Stimulated activated CD8-positive, alpha-beta memory T cell treated with anti-CD3 and anti-CD28 coated beads, Interleukin-2, amount 100 ng/mL, for 48 hours (primary cell): ENCODE measurements around the gene PACRG.

Experiments
- DNase-seq, 2 donors: peaks; one replicate each; pipeline ENCODE4 v3.0.0-alpha.2; 2020; ENCODE audit warnings: low read depth in 2 of 2

PACRG gene

DNA sequence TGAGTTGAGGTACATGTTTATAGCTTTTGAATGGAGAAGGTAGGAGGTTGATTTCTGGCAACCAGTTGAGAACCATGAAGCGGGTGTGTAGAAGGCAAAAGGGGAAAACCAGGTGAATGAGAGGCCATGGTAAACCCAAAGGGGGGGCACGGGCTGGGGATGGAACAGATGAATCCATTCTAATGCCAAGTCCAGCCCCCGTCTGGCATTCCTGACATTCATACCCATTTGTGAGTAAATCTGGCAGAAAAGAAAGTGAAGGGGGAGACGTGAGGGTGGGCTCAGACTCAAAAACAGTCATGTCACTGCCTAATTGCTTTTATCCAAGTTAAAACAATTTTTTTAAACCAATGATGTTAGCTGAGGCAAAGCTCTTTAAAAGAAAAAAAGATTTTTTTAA, 513.9 kb downstream of the PACRG start:
- no peak for DNase-seq

DNA sequence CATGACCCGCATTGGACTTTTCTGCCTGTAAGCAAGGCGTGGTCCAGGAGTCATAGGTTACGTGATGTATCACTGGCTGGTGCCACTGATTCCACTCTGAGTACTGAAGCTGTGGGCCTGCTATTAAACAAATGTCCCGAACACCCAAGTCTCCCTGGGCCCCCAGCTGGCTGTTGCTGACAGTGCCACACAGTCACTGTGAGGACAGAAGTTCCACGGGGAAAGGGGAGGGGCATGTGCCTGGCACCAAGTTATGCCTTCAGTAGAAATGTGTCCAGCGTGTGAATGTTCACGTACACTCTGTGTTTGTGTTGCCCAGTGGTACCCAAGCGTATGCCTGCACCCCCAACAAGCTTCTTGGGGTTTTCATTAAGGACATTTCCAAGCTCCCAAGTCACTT, 515.3 kb downstream of the PACRG start:
- DNase-seq, result no peak

DNA sequence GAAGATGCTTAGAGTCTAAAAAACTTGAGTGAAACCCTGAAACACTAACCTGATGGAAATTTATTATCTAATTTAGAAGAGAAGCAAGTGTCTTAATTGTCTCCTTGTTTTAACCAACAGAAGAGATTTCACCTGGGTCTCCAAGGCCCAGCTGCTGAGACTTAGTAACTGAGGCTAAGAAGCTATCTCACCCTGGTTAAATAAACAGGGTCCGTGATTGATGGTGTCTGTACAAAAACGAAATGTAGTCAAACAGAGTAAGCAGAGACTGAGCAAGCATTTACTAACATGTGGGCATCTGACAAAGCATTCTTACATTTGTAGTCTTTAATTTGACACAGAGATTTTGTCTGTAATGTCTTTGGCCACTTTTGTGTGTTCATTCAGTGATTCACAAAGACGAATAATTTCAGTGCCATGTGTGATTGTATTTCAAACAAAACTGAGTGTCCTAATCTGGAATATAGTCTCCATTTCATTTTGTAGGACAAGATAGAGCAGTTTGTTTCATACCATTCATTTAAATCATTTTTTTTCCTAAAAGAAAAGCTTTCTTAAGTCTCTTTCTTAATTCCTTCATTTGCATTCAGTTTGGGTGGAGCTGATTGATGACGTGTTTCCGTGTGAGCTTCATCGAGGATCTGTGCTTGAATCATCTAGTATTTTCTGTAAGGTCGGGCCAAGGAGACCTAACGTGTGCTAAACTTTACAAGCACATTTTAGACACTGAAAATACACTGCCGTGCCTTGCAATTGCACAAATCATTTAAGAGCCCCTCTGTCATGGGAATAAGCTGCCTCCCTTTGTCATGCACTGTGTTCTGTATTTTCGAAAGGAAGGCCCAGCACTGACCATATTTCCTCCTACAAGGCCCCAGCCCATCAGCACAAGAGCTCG, 516.2 kb downstream of the PACRG start:
- DNase-seq, result no peak

DNA sequence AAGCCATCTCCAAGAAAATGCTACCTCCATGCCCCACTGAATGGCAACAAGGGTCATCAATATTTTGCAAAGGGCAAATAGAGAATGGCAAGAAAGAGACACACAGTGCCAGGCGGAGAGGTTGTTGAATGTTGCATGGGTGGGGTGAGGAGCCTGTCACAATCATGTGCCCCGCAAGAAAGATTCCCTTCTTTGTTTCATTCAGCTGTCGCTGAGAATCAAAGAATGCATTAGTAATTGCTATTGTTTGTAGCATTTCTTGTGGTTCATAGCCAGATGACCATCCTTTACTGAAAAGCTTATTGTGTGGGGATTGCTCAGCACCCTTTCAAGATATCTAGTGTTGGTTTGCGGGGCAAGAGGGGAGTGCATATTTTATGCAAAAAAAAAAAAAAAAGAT, 520.3 kb downstream of the PACRG start:
- DNase-seq, result no peak

DNA sequence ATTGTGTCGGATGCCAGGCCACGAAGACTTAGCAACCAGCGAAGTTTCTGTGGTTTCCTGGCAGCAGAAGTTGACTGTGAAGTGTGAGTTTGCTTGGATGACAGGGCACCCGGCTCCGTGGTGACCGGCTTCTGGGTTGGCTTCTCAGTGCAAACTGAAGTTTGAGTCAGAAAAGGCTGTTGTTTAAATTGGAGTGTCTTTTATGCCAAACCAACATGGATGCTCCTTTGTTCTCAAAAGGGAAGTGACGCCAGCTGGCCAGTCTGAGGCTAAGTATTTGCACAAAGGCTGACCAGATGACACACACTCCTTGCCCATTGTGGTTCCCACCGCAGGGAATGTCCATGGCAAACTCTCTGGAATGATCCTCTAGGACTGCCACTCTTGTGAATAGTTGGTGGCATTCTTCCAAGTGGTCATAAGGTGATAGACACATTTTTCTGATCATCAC, 521.9 kb downstream of the PACRG start:
- no peak for DNase-seq

DNA sequence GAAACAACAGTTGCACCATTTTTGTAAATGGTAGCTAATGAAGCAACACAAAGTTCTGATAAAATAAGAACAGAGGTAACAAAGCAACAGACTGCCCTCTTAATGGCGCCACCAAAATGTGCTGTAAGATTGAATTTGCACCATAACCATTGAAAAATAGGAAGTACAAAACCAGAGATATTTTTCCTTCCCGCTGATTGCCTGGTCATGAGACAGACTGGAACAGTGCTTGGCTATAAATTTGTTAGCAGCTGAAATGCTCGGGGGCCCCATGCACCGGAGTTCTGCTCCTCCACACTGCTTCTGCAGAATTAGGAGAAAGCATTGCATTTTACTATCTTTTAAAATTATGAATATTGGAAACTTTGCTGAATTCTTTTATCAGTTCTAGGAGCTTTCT, 522.3 kb downstream of the PACRG start:
- no peak for DNase-seq

DNA sequence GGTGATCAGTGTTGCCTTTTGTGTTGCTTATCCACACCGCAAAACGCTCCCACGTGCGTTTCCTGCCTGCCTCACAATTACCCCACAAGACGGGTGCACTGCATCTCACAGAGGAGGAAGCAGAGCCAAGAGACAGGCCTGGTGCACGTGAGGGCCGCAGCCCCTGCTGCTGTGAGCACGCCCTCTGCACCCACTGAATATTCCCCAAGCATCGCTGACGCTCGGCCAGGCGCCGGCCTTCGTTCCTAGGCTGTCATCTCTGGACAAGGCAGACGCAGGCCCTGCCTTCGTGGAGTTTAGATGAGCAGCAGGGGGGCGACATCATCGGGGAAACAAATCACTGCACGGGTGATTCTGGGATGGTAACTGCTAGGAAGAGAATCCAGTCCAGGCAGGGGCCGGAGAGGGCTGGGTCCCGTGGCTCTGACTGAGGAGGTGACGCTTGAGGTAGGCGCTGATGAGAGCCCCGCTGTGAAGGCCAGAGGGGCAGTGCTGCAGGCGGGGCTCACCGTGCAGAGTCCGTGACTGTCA, 524.4 kb downstream of the PACRG start:
- DNase-seq, result no peak

DNA sequence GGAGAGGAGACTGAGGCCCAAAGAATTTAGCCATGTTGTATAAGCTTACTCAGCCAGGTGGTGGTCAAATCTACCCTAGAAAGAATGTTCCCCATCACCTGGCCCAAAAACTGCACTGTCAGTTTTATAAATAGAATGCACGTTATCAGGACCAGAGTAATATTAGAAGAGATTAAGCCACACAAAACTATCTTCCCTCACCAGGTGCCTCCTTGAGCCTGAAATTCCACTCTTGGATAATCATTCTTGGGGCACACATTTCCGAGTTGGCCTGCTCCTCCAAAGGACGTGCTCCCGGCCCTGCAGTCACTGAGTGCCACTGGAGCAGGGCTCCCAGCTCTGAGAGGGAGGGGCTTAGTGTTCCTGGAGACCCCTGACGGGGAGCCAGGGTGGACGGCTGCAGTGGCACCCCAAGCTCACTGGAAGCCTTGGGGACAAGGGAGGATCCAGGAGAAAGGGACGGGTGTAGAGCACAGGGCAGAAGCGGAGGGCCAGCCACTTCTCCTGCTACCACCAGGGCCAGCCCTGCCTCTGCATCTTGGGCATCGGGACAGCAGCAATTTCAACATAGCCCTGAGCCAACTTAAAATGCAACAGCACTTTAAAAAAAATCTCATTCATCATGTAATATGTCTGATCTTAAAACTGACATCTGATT, 525.9 kb downstream of the PACRG start:
- DNase-seq, result no peak

DNA sequence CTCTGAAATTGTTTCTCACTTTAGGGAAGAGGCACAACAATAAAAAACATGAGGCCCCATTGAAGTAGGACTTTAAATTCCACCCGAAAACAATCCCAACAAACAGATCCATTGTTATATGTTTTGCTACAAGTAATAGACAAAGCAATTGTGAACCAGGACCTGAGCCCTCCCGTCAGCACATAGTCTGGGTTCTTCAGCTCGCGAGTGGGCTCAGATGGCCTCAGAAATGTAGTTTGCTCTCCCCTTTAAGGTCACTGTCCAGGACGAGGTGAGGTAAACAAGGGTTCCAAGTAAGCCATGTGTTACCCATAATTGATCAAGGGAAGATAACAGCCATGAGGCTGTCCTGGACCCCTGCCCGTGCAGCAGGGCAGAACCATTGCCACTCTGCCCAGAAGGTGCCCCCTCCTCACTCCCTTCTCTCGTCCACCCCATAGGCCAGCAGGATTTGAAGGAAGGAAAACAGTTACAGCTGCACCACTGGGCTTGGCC, 526.6 kb downstream of the PACRG start:
- DNase-seq, result no peak

DNA sequence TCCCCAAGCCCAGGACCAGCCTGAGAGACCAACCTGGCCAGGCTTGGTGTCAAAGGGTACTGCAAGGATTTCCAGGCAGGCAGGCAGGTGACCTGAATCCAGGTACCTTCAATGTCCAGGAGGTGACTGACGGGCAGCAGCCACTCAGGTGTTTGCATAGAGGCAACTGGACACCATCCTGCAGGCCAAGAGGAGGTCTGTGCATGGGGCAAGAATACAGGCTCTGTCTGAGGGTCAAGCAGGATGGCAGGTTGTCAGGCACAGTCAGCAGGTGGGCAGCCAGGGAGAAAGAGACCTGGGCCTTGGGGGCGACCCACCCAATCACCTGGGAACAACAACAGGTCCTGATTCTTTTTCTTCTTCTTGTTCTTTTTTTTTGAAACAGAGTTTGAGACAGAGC, 527.5 kb downstream of the PACRG start:
- DNase-seq, result no peak

DNA sequence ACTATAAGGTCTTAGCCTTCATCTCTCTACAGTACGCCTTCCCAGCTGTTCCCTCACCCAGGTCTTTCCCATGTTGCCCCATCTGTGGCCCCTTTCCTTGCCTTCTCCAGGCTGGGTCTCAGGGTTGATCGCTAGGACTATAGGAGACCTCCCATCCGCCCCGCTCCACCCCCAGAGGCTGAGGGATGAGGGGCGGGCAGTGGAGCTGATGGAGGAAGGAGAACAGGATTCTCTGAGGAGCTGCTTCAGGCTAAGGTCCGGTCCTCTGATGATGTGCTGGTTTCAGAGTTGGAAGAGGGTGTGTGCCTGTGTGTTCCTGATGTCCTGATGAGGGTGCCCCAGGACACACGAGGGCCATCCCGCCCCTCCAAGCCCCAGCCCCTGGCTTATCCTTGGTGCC, 531.9 kb downstream of the PACRG start:
- no peak for DNase-seq

DNA sequence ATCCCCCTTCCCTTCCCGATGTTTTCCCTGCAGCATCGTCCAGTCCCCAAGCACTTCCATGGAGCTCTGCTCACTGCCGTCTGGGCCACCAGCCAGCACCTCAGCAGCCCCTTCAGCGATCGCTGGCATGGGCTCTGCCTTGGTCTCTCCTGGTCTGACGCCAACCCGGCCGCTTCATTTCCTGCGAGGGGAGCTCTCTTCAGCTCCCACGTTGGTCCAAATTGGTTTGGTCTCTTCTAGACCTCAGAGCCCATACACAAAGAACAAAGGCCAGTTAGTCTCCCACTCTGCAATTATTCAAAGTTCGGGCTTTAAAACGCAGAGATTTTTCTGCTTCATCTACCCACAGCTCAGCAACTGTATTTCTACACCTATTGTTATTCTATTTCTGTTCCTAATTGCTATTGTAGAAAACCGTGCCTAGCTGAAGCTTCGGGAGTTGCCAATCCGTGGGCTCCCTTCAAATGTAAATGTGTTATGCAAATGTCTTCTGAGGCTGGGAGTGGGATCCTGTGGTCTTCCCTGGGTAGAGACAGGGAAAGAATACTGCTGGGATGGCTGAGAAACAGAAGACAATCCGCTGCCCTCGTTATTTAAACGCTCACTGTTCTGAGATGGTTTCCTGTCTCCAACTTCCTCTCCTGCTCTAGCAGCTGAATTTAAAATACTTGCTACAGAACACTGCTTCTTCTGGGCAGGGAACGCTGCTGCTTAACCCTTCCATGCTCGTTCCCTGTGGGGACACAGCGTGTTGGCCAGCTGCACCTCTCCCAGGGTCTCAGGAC, 532.5 kb downstream of the PACRG start:
- DNase-seq, result no peak

DNA sequence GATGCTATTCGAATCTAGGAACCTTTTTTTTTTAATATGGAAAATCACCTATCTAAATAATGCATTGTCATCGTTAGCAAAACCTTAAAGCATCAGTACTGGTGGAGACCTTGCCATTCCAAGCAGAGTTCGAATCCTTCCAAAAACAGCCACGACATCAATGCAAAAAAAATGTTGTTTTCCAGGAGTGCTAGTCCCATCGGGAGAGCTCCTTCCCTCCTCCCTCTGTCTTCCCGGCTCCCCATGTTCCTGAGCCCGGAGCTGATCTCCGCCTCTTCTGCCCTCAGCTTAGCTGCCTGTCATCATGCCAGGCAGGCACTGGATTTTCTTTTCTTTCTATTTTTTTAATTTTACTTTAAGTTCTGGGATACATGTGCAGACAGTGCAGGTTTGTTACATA, 533.1 kb downstream of the PACRG start:
- no peak for DNase-seq

DNA sequence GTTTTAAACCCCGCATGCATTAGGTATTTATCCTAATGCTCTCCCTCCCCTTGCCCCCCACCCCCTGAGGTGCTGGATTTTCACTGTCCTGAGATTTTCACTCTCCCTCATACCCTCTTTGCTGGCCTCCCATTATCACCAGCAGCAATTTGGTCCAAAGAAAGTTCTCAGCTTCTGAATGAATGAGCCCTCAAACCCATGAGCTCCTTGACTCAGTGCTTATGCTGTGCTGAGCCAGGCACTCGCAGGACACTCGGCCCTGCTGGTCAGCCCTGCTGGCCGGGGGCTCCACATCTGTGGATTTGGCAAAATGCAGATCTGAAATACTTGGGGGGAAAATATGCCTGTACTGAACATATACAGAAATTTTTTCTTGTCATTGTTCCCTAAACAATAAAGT, 533.6 kb downstream of the PACRG start:
- no peak for DNase-seq

DNA sequence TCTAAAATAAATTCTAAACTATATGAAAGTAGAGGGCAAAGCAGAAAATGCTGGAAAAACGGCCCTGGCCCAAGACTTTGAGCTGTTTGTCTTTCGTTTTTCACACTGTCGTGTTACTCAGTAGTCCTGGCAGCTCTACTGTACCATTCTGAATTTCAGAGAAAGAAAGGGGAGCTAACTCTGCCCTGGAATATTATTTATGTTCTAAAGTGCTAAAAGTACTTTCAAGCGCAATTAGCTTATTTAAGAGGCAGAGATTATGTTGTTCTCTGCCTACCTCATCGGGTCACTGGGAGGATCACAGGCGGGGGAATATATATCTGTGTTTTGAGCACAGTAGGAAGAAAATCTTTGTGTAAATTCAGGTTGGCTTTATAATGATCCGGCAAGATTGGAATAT, 534.3 kb downstream of the PACRG start:
- DNase-seq, result no peak

DNA sequence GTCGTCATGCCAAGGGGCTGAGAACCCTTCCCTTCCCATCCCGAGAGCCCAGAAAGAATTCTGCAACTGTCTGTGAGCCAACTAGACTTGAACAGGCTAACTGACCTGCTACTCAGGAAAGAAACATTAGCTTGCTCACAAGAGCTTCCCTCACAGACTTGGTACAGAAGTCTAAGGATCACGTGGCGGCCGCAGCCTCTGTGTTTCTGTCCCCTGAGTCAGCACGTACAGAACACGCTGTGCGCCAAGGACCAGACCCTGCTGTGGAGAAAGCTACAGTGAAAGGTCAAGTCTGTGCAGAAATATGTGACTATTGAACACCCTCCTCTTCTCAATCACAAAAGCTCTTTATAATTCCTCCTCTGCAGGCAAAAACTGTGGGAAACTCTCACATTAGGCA, 535.4 kb downstream of the PACRG start:
- DNase-seq, result no peak

DNA sequence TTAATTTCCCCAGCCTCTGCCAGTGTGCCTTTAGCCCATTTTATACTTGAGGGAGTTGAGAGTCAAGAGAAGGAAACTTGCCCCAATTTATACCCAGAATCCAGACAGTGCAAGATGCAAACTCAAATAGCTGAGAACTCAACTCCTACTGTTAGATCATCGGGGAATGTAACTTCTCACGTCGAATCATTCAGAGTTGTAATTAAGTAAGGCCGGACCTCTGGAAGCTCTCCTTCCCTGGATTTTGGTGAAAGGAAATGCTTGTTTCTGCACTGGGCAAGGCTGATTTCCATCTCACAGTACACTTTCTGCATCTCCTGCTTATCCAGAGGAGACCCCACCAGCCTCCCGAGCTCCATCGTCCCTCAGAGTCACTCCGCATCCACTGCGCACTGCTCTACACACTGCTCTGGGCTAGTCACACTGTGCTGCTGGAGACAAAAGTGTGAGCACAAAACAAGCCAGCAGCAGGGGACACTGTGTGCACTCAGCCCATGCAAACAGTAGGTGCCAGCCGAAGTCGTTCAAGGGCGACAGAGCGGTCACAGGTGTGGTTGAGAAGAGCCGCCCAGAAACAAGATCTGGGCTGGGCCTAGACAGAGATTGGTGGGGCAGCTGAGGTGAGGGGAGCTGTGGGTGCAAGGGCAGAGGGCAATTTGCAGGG, 536.4 kb downstream of the PACRG start:
- no peak for DNase-seq

DNA sequence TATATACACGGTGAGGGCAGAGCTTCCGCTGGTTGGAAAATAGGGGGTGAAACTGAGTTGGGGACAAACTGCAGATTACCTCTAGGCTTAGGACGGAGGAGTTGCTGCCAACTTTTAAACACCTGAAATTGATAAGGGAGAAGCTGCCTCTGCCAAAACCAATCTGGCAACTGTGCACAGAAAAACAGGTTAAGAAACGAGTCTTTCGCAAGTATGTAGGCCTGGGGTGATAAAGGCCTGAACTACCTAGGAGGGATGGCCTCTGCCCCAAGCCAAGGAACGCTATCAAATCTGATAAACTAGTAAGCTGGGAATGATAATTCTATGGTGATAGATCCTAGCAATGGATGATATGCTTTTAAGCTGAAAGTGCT, 536.9 kb downstream of the PACRG start:
- DNase-seq, result no peak

DNA sequence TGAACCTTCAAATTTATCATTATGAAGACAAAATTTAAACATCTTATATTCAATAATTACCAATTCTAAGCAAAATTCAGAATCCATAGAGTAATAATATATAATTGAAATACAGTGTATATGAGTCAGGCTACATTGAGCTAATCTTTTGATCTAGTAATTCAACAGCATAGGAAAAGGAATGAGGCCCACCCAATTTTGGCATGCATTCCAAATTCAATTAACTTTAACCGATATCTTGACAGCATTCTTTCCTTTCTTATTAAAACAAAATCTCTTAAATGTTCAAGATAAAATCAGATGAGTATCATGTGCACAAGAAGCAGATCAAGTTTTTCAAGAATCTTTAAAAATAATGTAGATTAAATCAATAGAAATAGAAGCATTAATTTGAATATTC, 553.9 kb downstream of the PACRG start:
- DNase-seq, result no peak

DNA sequence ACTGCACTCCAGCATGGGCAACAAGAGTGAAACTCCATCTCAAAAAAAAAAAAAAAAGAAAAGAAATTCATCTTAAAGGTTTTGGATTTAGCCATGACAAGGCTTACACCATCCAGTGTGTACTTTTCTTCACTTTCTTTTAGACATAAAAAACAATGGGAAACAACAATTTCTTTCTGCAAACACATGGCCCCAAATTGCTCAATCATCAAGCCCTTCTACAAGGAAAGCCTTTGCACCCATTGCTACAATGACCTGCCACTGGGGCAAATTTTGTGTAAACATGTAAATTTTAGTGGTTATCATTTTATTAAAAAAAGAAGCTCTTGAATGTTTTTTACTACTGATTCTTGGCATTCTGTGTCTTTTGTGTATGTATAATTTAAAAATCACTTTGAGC, 554.9 kb downstream of the PACRG start:
- DNase-seq, result no peak

DNA sequence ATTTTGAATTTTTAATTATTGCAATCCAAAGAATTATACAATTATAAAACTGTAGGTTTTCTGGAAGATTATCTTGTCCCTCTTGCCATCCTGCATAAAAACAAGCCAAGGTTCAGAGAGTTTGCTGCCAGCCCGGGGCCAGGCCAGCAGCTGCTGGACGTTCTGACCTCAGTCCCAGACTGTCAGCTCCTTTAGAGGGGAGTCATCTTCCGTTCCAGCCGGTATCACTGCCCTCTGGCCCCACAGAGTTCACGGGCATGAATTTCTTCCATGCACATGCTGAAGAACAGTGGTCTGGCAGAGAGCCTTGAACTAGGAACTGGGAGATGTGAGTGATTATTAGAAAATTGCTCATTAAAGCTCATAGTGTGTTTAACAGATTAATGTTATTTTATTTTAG, 556.4 kb downstream of the PACRG start:
- DNase-seq, result no peak

DNA sequence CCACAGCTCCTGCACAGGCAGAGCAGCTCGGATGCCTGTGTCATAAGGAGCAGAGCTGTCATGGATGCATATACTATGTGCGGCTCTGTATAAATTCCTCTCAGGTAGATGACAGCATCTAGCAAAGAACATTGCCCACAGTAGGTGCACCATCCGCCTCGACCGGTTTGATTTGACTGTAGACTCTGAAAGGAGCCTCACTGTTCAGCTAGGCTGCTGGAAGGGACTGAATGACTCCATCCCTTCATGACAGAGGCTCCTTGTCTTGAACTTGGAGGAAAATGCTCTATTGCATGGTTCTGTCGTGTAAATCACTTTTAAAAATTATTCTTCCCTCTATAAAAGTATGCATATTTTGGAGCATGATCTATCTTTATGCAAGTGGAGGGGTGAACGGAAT, 557.9 kb downstream of the PACRG start:
- DNase-seq, result no peak
